GM21786 (cell line): Measurements from ENCODE around the gene IL4R.
"Not testable (repeated sequence)": the region's sequence is repeated elsewhere in the genome, so short reads cannot be mapped to it uniquely, and the experiment has no call there.

ENCODE experiments used
- ATAC-seq: cut with Tn5 transposase; IDR thresholded peaks from one replicate; pipeline ENCODE4 v1.9.1; 2021; ENCODE audit not compliant: unreplicated experiment

Gene IL4R

GRCh38 chr16:27377666-27378485 is 64.1 kb downstream of the IL4R start:
- ATAC-seq: no peak

GRCh38 chr16:27378871-27379481 is 65.2 kb downstream of the IL4R start:
- no peak for ATAC-seq

- no peak for ATAC-seq
Measured at GRCh38 chr16:27379919-27380318, 66.1 kb downstream of the IL4R start.

GRCh38 chr16:27381236-27381635 is 67.5 kb downstream of the IL4R start:
- ATAC-seq: no peak

- ATAC-seq: no peak
Measured at GRCh38 chr16:27381974-27382855, 68.4 kb downstream of the IL4R start.

GRCh38 chr16:27383556-27384243 is 69.9 kb downstream of the IL4R start:
- ATAC-seq: no peak

- no peak for ATAC-seq
Measured at GRCh38 chr16:27384425-27384824, 70.7 kb downstream of the IL4R start.

GRCh38 chr16:27385398-27385797 is 71.6 kb downstream of the IL4R start:
- no peak for ATAC-seq

- no peak for ATAC-seq
Measured at GRCh38 chr16:27386674-27387073, 72.9 kb downstream of the IL4R start.

- peak; percentile 61 for ATAC-seq
Measured at GRCh38 chr16:27387724-27388123, 74.0 kb downstream of the IL4R start.

GRCh38 chr16:27389272-27389961 is 75.6 kb downstream of the IL4R start:
- no peak for ATAC-seq

- ATAC-seq: no peak
Measured at GRCh38 chr16:27390151-27390550, 76.4 kb downstream of the IL4R start.

GRCh38 chr16:27392671-27393070 is 78.9 kb downstream of the IL4R start:
- ATAC-seq: no peak

- no peak for ATAC-seq
Measured at GRCh38 chr16:27394516-27394915, 80.7 kb downstream of the IL4R start.

GRCh38 chr16:27398341-27398893 is 84.6 kb downstream of the IL4R start:
- ATAC-seq: not testable (repeated sequence)

GRCh38 chr16:27398894-27399853 is 85.4 kb downstream of the IL4R start:
- no peak for ATAC-seq

- no peak for ATAC-seq
Measured at GRCh38 chr16:27399969-27400368, 86.2 kb downstream of the IL4R start.

GRCh38 chr16:27400751-27401620 is 87.2 kb downstream of the IL4R start:
- no peak for ATAC-seq
